ENCODE measurements around the gene MLH1. TPM values are rescaled to one million over a fixed set of nuclear protein-coding genes. Genes with fewer than 3 reads are reported as not detected.

The MLH1 gene
- total and polyA plus RNA-seq, 2 of the 8 experiments (the other 6 are each of a cell fraction or from before 2014, with no cell fraction given) = 36.4 to 47.3 TPM

DNA sequence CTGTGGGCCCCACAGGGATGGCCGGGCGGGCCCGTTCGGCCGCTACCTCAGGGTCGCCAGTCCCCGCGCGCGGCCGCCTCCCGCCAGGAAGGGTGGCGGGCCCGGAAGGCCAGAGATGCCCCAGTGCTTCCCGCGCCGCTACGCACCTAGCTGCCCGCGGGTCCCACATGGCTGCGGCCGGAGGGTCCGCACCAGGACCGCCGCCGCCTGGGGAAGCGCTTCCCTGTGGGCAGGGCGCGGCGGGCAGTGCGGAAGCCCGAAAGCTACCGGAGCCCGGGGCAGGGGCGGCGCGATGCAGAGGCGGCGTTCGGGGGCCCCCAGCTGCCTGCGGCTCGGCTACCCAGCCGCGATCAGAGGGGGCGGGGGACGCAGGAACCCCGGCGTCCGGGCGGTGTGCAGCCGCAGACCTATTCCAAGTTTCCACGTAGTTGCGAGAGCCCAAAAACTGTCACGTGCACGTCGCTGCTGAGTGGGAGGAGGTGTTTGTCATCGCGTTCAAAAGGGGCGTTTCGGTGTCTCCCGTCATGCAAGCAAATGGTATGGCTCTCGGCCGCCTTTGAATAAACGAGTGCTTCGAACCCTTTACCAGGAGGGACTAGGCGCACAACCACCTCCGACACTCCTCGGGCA is 48.6 kb upstream of the MLH1 start, which contains the start of gene TRANK1 (continued):
- TF ChIP-seq, protein P1, sequence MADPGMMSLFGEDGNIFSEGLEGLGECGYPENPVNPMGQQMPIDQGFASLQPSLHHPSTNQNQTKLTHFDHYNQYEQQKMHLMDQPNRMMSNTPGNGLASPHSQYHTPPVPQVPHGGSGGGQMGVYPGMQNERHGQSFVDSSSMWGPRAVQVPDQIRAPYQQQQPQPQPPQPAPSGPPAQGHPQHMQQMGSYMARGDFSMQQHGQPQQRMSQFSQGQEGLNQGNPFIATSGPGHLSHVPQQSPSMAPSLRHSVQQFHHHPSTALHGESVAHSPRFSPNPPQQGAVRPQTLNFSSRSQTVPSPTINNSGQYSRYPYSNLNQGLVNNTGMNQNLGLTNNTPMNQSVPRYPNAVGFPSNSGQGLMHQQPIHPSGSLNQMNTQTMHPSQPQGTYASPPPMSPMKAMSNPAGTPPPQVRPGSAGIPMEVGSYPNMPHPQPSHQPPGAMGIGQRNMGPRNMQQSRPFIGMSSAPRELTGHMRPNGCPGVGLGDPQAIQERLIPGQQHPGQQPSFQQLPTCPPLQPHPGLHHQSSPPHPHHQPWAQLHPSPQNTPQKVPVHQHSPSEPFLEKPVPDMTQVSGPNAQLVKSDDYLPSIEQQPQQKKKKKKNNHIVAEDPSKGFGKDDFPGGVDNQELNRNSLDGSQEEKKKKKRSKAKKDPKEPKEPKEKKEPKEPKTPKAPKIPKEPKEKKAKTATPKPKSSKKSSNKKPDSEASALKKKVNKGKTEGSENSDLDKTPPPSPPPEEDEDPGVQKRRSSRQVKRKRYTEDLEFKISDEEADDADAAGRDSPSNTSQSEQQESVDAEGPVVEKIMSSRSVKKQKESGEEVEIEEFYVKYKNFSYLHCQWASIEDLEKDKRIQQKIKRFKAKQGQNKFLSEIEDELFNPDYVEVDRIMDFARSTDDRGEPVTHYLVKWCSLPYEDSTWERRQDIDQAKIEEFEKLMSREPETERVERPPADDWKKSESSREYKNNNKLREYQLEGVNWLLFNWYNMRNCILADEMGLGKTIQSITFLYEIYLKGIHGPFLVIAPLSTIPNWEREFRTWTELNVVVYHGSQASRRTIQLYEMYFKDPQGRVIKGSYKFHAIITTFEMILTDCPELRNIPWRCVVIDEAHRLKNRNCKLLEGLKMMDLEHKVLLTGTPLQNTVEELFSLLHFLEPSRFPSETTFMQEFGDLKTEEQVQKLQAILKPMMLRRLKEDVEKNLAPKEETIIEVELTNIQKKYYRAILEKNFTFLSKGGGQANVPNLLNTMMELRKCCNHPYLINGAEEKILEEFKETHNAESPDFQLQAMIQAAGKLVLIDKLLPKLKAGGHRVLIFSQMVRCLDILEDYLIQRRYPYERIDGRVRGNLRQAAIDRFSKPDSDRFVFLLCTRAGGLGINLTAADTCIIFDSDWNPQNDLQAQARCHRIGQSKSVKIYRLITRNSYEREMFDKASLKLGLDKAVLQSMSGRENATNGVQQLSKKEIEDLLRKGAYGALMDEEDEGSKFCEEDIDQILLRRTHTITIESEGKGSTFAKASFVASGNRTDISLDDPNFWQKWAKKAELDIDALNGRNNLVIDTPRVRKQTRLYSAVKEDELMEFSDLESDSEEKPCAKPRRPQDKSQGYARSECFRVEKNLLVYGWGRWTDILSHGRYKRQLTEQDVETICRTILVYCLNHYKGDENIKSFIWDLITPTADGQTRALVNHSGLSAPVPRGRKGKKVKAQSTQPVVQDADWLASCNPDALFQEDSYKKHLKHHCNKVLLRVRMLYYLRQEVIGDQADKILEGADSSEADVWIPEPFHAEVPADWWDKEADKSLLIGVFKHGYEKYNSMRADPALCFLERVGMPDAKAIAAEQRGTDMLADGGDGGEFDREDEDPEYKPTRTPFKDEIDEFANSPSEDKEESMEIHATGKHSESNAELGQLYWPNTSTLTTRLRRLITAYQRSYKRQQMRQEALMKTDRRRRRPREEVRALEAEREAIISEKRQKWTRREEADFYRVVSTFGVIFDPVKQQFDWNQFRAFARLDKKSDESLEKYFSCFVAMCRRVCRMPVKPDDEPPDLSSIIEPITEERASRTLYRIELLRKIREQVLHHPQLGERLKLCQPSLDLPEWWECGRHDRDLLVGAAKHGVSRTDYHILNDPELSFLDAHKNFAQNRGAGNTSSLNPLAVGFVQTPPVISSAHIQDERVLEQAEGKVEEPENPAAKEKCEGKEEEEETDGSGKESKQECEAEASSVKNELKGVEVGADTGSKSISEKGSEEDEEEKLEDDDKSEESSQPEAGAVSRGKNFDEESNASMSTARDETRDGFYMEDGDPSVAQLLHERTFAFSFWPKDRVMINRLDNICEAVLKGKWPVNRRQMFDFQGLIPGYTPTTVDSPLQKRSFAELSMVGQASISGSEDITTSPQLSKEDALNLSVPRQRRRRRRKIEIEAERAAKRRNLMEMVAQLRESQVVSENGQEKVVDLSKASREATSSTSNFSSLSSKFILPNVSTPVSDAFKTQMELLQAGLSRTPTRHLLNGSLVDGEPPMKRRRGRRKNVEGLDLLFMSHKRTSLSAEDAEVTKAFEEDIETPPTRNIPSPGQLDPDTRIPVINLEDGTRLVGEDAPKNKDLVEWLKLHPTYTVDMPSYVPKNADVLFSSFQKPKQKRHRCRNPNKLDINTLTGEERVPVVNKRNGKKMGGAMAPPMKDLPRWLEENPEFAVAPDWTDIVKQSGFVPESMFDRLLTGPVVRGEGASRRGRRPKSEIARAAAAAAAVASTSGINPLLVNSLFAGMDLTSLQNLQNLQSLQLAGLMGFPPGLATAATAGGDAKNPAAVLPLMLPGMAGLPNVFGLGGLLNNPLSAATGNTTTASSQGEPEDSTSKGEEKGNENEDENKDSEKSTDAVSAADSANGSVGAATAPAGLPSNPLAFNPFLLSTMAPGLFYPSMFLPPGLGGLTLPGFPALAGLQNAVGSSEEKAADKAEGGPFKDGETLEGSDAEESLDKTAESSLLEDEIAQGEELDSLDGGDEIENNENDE (IDR thresholded peaks at IDR 0.05; ENCODE audit: insufficient replicate concordance, low read length) = no peak
- TF ChIP-seq SIN3A (conservative IDR thresholded peaks at IDR 0.05 in 1 of 2, IDR thresholded peaks at IDR 0.05 in 1 of 2; ENCODE audit: low read depth in 1 of 2, low read length in 2 of 2) = no peak
- TF ChIP-seq NRF1 (IDR thresholded peaks at IDR 0.05; ENCODE audit: low read depth, low read length) = no peak
- TF ChIP-seq SP4 (IDR thresholded peaks at IDR 0.05; ENCODE audit: low read length) = no peak
- peak; percentile 67 for TF ChIP-seq SUZ12 (IDR thresholded peaks at IDR 0.05; ENCODE audit: low read length)
- TF ChIP-seq GTF2F1 (IDR thresholded peaks at IDR 0.05; ENCODE audit: borderline replicate concordance, low read depth, low read length) = no peak
- no peak for TF ChIP-seq CTBP2 (IDR thresholded peaks at IDR 0.05; ENCODE audit: borderline replicate concordance, insufficient read depth, insufficient read length, low read length)
- no peak for TF ChIP-seq POU5F1 (IDR thresholded peaks at IDR 0.05; ENCODE audit: low read depth, low read length)
- no peak for TF ChIP-seq ZNF274 (IDR thresholded peaks at IDR 0.05; ENCODE audit: borderline replicate concordance, extremely low read depth, low read length)
- peak; percentile 46 for TF ChIP-seq TAF1 (IDR thresholded peaks at IDR 0.05; ENCODE audit: low read depth, low read length)
- TF ChIP-seq CHD1 (IDR thresholded peaks at IDR 0.05; ENCODE audit: low read depth, low read length) = no peak

All from H1 (cell line).